Right lung (tissue), 5 donors: ENCODE data around the gene TIMP4. TPM values are rescaled to one million over a fixed set of nuclear protein-coding genes. Genes with fewer than 3 reads are reported as not detected.

Source experiments
- DNase-seq, 2 donors: peaks; one replicate each; pipeline ENCODE4 v3.0.0-alpha.2; 2013
- polyA plus RNA-seq, 5 donors: library from polyadenylated mRNA; unstranded; fragments of 120-200 nt; gene quantifications; one replicate each; pipeline versions ENCODE4 v1.2.1 to v1.2.3, GENCODE V29; 2013; ENCODE audit warnings: inconsistent platforms in 1 of 5, low replicate concordance in 1 of 5; ENCODE audit not compliant: insufficient read length in 5 of 5, insufficient read depth in 1 of 5

TIMP4 gene
- polyA plus RNA-seq, 5 donors = 0.22 to 0.66 (median 0.26) TPM

GRCh38 chr3:12186046-12186445, 27.3 kb upstream of the TIMP4 start:
- DNase-seq = no peak

- DNase-seq = no peak
Observed at GRCh38 chr3:12185172-12185710, 26.5 kb upstream of the TIMP4 start.

GRCh38 chr3:12184541-12184940, 25.8 kb upstream of the TIMP4 start:
- no peak for DNase-seq

GRCh38 chr3:12182687-12183441, 24.2 kb upstream of the TIMP4 start:
- DNase-seq = no peak

- no peak for DNase-seq
Observed at GRCh38 chr3:12181806-12182205, 23.1 kb upstream of the TIMP4 start.

- no peak for DNase-seq
Observed at GRCh38 chr3:12181301-12181700, 22.6 kb upstream of the TIMP4 start.

GRCh38 chr3:12180631-12181030, 21.9 kb upstream of the TIMP4 start:
- DNase-seq = no peak

GRCh38 chr3:12180218-12180617, 21.5 kb upstream of the TIMP4 start:
- peak; percentile 66 to 79 for DNase-seq

GRCh38 chr3:12179441-12179840, 20.7 kb upstream of the TIMP4 start:
- no peak for DNase-seq

GRCh38 chr3:12178091-12178820, 19.5 kb upstream of the TIMP4 start:
- DNase-seq = no peak

- DNase-seq = no peak
Observed at GRCh38 chr3:12177126-12177525, 18.4 kb upstream of the TIMP4 start.

GRCh38 chr3:12175844-12176453, 17.2 kb upstream of the TIMP4 start:
- peak in 1 of 2 donors; percentile 40 for DNase-seq

- no peak for DNase-seq
Observed at GRCh38 chr3:12175137-12175593, 16.5 kb upstream of the TIMP4 start.

- DNase-seq = no peak
Observed at GRCh38 chr3:12170207-12170606, 11.5 kb upstream of the TIMP4 start.

- no peak for DNase-seq
Observed at GRCh38 chr3:12165909-12166308, 7.2 kb upstream of the TIMP4 start.

- DNase-seq = no peak
Observed at GRCh38 chr3:12159227-12159601, 502 bp upstream of the TIMP4 start.

GRCh38 chr3:12157026-12157425, 1.7 kb downstream of the TIMP4 start:
- DNase-seq = no peak

GRCh38 chr3:12155828-12156227, 2.9 kb downstream of the TIMP4 start:
- no peak for DNase-seq

- no peak for DNase-seq
Observed at GRCh38 chr3:12155264-12155663, 3.4 kb downstream of the TIMP4 start.

GRCh38 chr3:12154151-12154550, 4.6 kb downstream of the TIMP4 start:
- no peak for DNase-seq

GRCh38 chr3:12150112-12150511, 8.6 kb downstream of the TIMP4 start:
- no peak for DNase-seq

GRCh38 chr3:12149029-12149428, 9.7 kb downstream of the TIMP4 start:
- DNase-seq = no peak
